ENCODE measurements around the gene RPL9. TPM values are rescaled to one million over a fixed set of nuclear protein-coding genes. Genes with fewer than 3 reads are reported as not detected.

Gene RPL9
- total RNA-seq, 1 donor from 2014 or later: 1,701 TPM

DNA sequence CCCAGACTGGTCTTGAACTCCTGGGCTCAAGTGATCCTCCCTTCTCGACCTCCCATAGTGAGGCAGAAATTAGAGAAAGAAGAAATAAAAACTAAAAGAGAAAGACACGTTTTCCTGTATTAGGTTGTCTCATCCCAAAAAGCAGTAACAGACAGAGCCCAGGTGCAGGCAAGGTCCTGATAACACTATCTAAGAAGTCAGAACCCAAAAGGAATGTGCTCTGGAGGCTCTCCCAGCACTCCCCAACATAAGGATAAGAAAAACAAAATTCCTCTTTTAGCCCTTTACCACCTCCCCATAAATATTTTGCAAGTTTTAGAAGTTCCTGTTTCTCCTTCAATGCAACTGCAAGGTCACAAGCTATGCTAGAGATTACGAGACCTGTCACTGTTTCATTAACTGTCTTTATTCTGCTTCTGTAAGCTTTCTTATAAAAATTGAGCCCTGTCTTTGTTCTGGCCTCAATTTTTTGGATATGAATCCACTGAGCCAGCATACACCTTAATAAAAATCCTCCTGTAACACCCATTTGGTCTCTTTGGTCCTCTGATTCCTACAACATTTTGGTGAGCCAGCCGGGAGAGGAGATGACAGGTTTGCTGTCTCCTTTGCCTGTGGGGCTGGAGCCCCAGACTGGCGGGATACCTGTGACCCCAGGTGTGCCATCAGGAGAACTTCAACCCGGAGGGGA lies 26.0 kb upstream of the RPL9 start:
- Histone ChIP-seq H3K36me3 (no peaks in the 10 kb centered on the region), H3K9me3 (no peaks in the 10 kb centered on the region), H3K27me3 (no peaks in the 10 kb centered on the region), H3K4me3 (no peak overlapping the region), H3K4me1 (no peaks in the 10 kb centered on the region), H3K27ac (no peak overlapping the region)
- DNase-seq (ENCODE audit: low spot score in 2 of 2): no peak
- TF ChIP-seq CTCF (IDR thresholded peaks at IDR 0.05): no peak
- intact Hi-C loops (cut with DNase I): no loop called here

GRCh38 chr4:39480902-39481695 lies 22.4 kb upstream of the RPL9 start:
- peaks cover 0 to 4% of the 10 kb centered on the region in 2 donors for H3K4me1 ChIP-seq
- intact Hi-C loops (cut with DNase I): no loop called here
- no peak for DNase-seq (ENCODE audit: low spot score in 2 of 2)
- H3K9me3 ChIP-seq: no peaks in the 10 kb centered on the region
- no peak for TF ChIP-seq CTCF (IDR thresholded peaks at IDR 0.05)
- no peaks in the 10 kb centered on the region for H3K27me3 ChIP-seq
- no peak overlapping the region for H3K27ac ChIP-seq
- no peak overlapping the region for H3K4me3 ChIP-seq
- H3K36me3 ChIP-seq: peaks cover 0 to 3% of the 10 kb centered on the region in 2 donors

DNA sequence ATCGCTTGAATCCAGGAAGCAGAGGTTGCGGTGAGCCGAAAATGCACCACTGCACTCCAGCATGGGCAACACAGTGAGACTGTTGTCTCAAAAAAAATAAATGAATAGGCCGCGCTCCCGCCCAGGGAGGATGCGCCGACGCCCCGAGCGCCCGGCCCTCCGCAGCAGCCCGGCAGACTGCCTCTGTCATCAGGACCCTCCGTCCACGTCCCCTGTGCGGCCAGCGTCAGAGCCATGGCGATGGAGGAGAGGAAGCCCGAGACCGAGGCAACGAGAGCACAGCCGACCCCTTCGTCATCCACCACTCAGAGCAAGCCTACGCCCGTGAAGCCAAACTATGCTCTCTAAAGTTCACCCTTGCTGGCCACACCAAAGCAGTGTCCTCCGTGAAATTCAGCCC lies 21.5 kb upstream of the RPL9 start:
- Histone ChIP-seq H3K36me3 (peaks cover 0 to 3% of the 10 kb centered on the region in 2 donors), H3K27me3 (no peaks in the 10 kb centered on the region), H3K4me1 (peaks cover 0 to 4% of the 10 kb centered on the region in 2 donors), H3K4me3 (no peak overlapping the region), H3K9me3 (no peaks in the 10 kb centered on the region), H3K27ac (no peak overlapping the region)
- TF ChIP-seq CTCF (IDR thresholded peaks at IDR 0.05): no peak
- DNase-seq (ENCODE audit: low spot score in 2 of 2): no peak
- intact Hi-C loops (cut with DNase I): no loop called here

DNA sequence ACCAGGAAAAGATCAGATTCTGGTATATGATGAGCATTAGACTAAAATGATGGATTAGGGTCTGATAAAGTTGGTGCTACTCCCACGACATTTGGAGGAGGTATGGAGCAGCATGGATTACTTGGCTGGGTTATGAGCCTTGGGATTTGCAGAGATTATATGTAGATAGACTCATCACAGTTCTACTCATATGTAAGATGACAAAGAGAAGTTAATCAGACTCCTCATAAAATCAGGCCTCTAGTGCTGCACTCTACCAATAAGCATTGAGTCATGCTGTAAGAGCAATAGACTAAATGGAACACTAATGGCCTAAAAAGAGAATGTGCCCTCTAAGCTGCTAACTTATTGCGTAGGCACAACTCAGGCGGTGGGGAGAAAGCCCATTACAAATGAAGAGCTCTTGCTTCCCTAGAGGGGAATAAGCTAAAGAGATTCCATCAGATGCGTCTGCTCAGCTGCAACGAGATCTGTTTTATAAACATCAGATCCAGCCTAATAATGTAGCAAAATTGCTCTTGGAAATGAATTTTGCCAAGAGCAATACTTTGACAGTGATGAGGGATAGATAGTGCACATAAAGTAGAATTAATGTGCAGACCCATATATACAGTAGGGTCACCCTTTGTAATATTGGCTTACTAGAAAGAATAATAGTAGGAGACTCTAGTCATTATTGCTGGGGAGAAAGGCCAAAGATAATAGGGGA lies 17.6 kb upstream of the RPL9 start:
- Histone ChIP-seq H3K36me3 (peaks cover 0 to 17% of the 10 kb centered on the region in 2 donors), H3K4me1 (peaks cover 0 to 4% of the 10 kb centered on the region in 2 donors), H3K27ac (no peak overlapping the region), H3K27me3 (no peaks in the 10 kb centered on the region), H3K9me3 (no peaks in the 10 kb centered on the region), H3K4me3 (no peak overlapping the region)
- TF ChIP-seq CTCF (IDR thresholded peaks at IDR 0.05): no peak
- intact Hi-C loops (cut with DNase I): no loop called here
- DNase-seq (ENCODE audit: low spot score in 2 of 2): no peak

- Histone ChIP-seq H3K4me3 (no peak overlapping the region), H3K4me1 (peaks cover 0 to 4% of the 10 kb centered on the region in 2 donors), H3K27me3 (no peaks in the 10 kb centered on the region), H3K27ac (no peak overlapping the region), H3K9me3 (no peaks in the 10 kb centered on the region), H3K36me3 (peaks cover 0 to 19% of the 10 kb centered on the region in 2 donors)
- DNase-seq (ENCODE audit: low spot score in 2 of 2): no peak
- intact Hi-C loops (cut with DNase I): no loop called here
- TF ChIP-seq CTCF (IDR thresholded peaks at IDR 0.05): no peak
Observed at GRCh38 chr4:39472396-39472795, 13.7 kb upstream of the RPL9 start.

Data from ascending aorta (tissue), 2 donors.